SK-N-SH (cell line): ENCODE data around the gene LIG1. TPM values are rescaled to one million over a fixed set of nuclear protein-coding genes. Genes with fewer than 3 reads are reported as not detected.

Source experiments
- CTCF ChIA-PET: fragments of 300-600, 350-600 bp; formaldehyde crosslinking; extraction: SDS; loops from one replicate; lab custom pipeline; 2021; lab: Yijun Ruan, JAX
- POLR2A ChIA-PET: fragments of 350-600 bp; sonication (Branson Sonifier 250); formaldehyde crosslinking; extraction: SDS; loops from one replicate; lab custom pipeline; 2020; ENCODE audit warnings: antibody characterized with exemption, inconsistent platforms; lab: Yijun Ruan, JAX
- DNase-seq: peaks from one replicate; pipeline ENCODE4 v3.0.0; 2012
- H2AFZ ChIP-seq: fragments of 200-600 bp; sonication (generic); 2 replicates; pipeline ENCODE4 v1.8.1; 2016; ENCODE audit warnings: antibody characterized with exemption, mild to moderate bottlenecking, low read depth
- H3F3A ChIP-seq: fragments of 200-600 bp; sonication (generic); replicated peaks from 2 replicates; pipeline ENCODE3; 2016; ENCODE audit warnings: antibody characterized with exemption, mild to moderate bottlenecking; ENCODE audit not compliant: insufficient read depth
- H3K27ac ChIP-seq, 2 experiments: fragments of 200-500 bp in 1 of 2; fragments of 200-600 bp in 1 of 2; sonication (Bioruptor generic) in 1 of 2; sonication (generic), shearing (Covaris generic) in 1 of 2; 2 replicates each; pipeline versions ENCODE4 v1.5.1 to v1.6.1; 2014 to 2016; ENCODE audit warnings: low read depth in 2 of 2, inconsistent platforms in 1 of 2, low read length in 1 of 2, mild to moderate bottlenecking in 1 of 2, mixed read lengths in 1 of 2
- H3K27me3 ChIP-seq: fragments of 200-600 bp; sonication (generic), shearing (Covaris generic); 2 replicates; pipeline ENCODE4 v1.6.1; 2016; ENCODE audit warnings: mixed run types; ENCODE audit not compliant: insufficient read depth
- H3K36me3 ChIP-seq, 2 experiments: fragments of 200-500 bp in 1 of 2; fragments of 200-600 bp in 1 of 2; sonication (Bioruptor generic) in 1 of 2; sonication (generic) in 1 of 2; replicated peaks in 1 of 2; 2 replicates each; pipeline versions ENCODE3 to v1.5.1; 2014 to 2016; ENCODE audit warnings: low read length in 1 of 2, mild to moderate bottlenecking in 1 of 2; ENCODE audit not compliant: insufficient read depth in 2 of 2, control insufficient read depth in 1 of 2
- H3K4me1 ChIP-seq, 2 experiments: fragments of 200-500 bp in 1 of 2; fragments of 200-600 bp in 1 of 2; sonication (Bioruptor generic) in 1 of 2; sonication (generic), shearing (Covaris generic) in 1 of 2; 2 replicates each; pipeline versions ENCODE4 v1.5.1 to v1.6.1; 2014 to 2016; ENCODE audit warnings: low read depth in 1 of 2, low read length in 1 of 2, mixed run types in 1 of 2; ENCODE audit not compliant: insufficient read depth in 2 of 2, control insufficient read depth in 1 of 2
- H3K4me2 ChIP-seq: fragments of 200-600 bp; sonication (generic), shearing (Covaris generic); 2 replicates; pipeline ENCODE4 v1.6.1; 2017; ENCODE audit warnings: mixed run types
- H3K4me3 ChIP-seq, 2 experiments: fragments of 200-500 bp in 1 of 2; fragments of 200-600 bp in 1 of 2; sonication (Bioruptor generic) in 1 of 2; sonication (generic), shearing (Covaris generic) in 1 of 2; 2 replicates each; pipeline versions ENCODE4 v1.5.1 to v1.8.1; 2014 to 2016; ENCODE audit warnings: low read depth in 2 of 2, inconsistent platforms in 1 of 2, low read length in 1 of 2, mild to moderate bottlenecking in 1 of 2, mixed read lengths in 1 of 2, moderate library complexity in 1 of 2
- H3K79me2 ChIP-seq: fragments of 200-600 bp; sonication (generic); 2 replicates; pipeline ENCODE4 v1.8.1; 2017; ENCODE audit warnings: mild to moderate bottlenecking; ENCODE audit not compliant: insufficient read depth
- H3K9ac ChIP-seq: fragments of 200-600 bp; sonication (generic); 2 replicates; pipeline ENCODE4 v1.6.1; 2017; ENCODE audit warnings: mixed run types
- H3K9me2 ChIP-seq: fragments of 200-600 bp; sonication (generic); 2 replicates; pipeline ENCODE4 v1.6.1; 2017; ENCODE audit warnings: mixed run types
- H3K9me3 ChIP-seq: fragments of 200-600 bp; sonication (generic); 2 replicates; pipeline ENCODE4 v1.6.1; 2017; ENCODE audit warnings: mixed run types, mild to moderate bottlenecking, moderate library complexity
- H4K20me1 ChIP-seq: fragments of 200-600 bp; sonication (generic); 2 replicates; pipeline ENCODE4 v1.6.1; 2017; ENCODE audit warnings: mild to moderate bottlenecking, mixed run types; ENCODE audit not compliant: insufficient read depth
- CHD2 ChIP-seq: fragments of 150-350 bp; IDR thresholded peaks from 2 replicates; pipeline ENCODE4 v1.6.1; 2018; ENCODE audit warnings: low read length; ENCODE audit not compliant: partially characterized antibody
- CTCF ChIP-seq: fragments of 200-600 bp; sonication (generic); IDR thresholded peaks from 2 replicates; pipeline ENCODE4 v1.6.1; 2017; ENCODE audit warnings: antibody characterized with exemption, mild to moderate bottlenecking, moderate library complexity
- EP300 ChIP-seq, 2 experiments: IDR thresholded peaks; 2 replicates each; pipeline versions ENCODE4 v1.4.0 to v1.6.1; 2012; ENCODE audit warnings: borderline replicate concordance in 1 of 2, low read depth in 1 of 2, low read length in 1 of 2
- EZH2phosphoT487 ChIP-seq: fragments of 200-600 bp; sonication (generic); IDR thresholded peaks from 2 replicates; pipeline ENCODE4 v1.6.1; 2017; ENCODE audit warnings: low read depth, mixed run types, mild to moderate bottlenecking, antibody characterized with exemption, moderate library complexity, borderline replicate concordance
- FOSL2 ChIP-seq: IDR thresholded peaks from 2 replicates; pipeline ENCODE4 v1.4.0; 2012; ENCODE audit warnings: low read depth, mild to moderate bottlenecking, moderate library complexity, borderline replicate concordance
- FOXM1 ChIP-seq: IDR thresholded peaks from 2 replicates; pipeline ENCODE4 v1.4.0; 2012; ENCODE audit warnings: low read depth, mild to moderate bottlenecking
- GABPA ChIP-seq: IDR thresholded peaks from 2 replicates; pipeline ENCODE4 v1.4.0; 2012; ENCODE audit warnings: low read depth, mild to moderate bottlenecking
- NFIC ChIP-seq: IDR thresholded peaks from 2 replicates; pipeline ENCODE4 v1.4.0; 2012; ENCODE audit warnings: borderline replicate concordance
- PBX3 ChIP-seq: IDR thresholded peaks from 2 replicates; pipeline ENCODE4; 2012
- RCOR1 ChIP-seq: fragments of 150-350 bp; IDR thresholded peaks from 2 replicates; pipeline ENCODE4 v1.6.1; 2017; ENCODE audit warnings: antibody characterized with exemption, low read length
- RFX5 ChIP-seq: IDR thresholded peaks from 2 replicates; pipeline ENCODE4 v1.6.1; 2012; ENCODE audit warnings: mild to moderate bottlenecking, improper control_type of control experiment, low read length
- RXRA ChIP-seq: IDR thresholded peaks from 2 replicates; pipeline ENCODE4 v1.4.0; 2012; ENCODE audit warnings: low read depth, mild to moderate bottlenecking, borderline replicate concordance
- SIN3A ChIP-seq: IDR thresholded peaks from 2 replicates; pipeline ENCODE4 v1.6.1; 2012; ENCODE audit warnings: low read depth, mild to moderate bottlenecking, low read length, moderate library complexity, borderline replicate concordance
- TAF1 ChIP-seq: IDR thresholded peaks from 2 replicates; pipeline ENCODE4 v1.6.1; 2012; ENCODE audit warnings: low read depth, mild to moderate bottlenecking, low read length, moderate library complexity, borderline replicate concordance
- TCF12 ChIP-seq: IDR thresholded peaks from 2 replicates; pipeline ENCODE4 v1.4.0; 2012
- TEAD4 ChIP-seq: IDR thresholded peaks from 2 replicates; pipeline ENCODE4 v1.4.0; 2012; ENCODE audit warnings: mild to moderate bottlenecking, borderline replicate concordance; ENCODE audit not compliant: insufficient read depth
- USF1 ChIP-seq: IDR thresholded peaks from 2 replicates; pipeline ENCODE4 v1.4.0; 2012; ENCODE audit warnings: low read depth, borderline replicate concordance
- USF2 ChIP-seq: fragments of 150-350 bp; IDR thresholded peaks from 2 replicates; pipeline ENCODE4 v1.6.1; 2017; ENCODE audit warnings: antibody characterized with exemption, low read length, low read depth, borderline replicate concordance
- WGBS: methylation state at CpG from one replicate; pipeline ENCODE4 v1.1.6; 2017; ENCODE audit warnings: low lambda C conversion rate; 5-methylcytosine and 5-hydroxymethylcytosine counted together
- polyA plus RNA-seq, 3 experiments: library from polyadenylated mRNA; depleted of rRNA; stranded (reverse); fragments of >200 nt; gene quantifications; 2 replicates each; pipeline ENCODE4 v1.2.3, GENCODE V29; 2012

Gene LIG1
- polyA plus RNA-seq, 1 of the 3 experiments (the other 2 are of a cell fraction), result 53.0 TPM

GRCh38 chr19:48158210-48158790 lies 11.8 kb downstream of the LIG1 start:
- no peak overlapping the region for H3K27ac ChIP-seq
- H3K27me3 ChIP-seq, result no peaks in the 10 kb centered on the region
- H2AFZ ChIP-seq, result no peak overlapping the region
- H3K4me3 ChIP-seq, result no peak overlapping the region
- H3K4me1 ChIP-seq, result no peaks in the 10 kb centered on the region
- H4K20me1 ChIP-seq, result no peaks in the 10 kb centered on the region
- H3K9me2 ChIP-seq, result no peaks in the 10 kb centered on the region
- H3K4me2 ChIP-seq, result no peak overlapping the region
- no peak for DNase-seq
- peaks cover 0 to 5% of the 10 kb centered on the region in 2 experiments for H3K36me3 ChIP-seq
- CTCF ChIA-PET, result interaction anchor here (16.3 kb wide), 1 partner anchor 52 kb away, joined by 168 read pairs; the partner anchor contains the start of gene PLA2G4C
- 89% methylated on average over 12 of the region's 12 CpGs for WGBS
- H3K79me2 ChIP-seq, result no peaks in the 10 kb centered on the region
- no peak overlapping the region for H3K9ac ChIP-seq
- no peaks in the 10 kb centered on the region for H3K9me3 ChIP-seq
- no peaks in the 10 kb centered on the region for H3F3A ChIP-seq
- TF ChIP-seq RCOR1 (no peak), USF1 (no peak), RXRA (no peak), TCF12 (no peak), CTCF (no peak), USF2 (no peak), GABPA (no peak), FOSL2 (no peak), CHD2 (no peak), EZH2phosphoT487 (no peak), EP300 (IDR thresholded peaks at IDR 0.05; ENCODE audit: borderline replicate concordance in 1 of 2, low read depth in 1 of 2, low read length in 1 of 2) (no peak), RFX5 (no peak), PBX3 (no peak), FOXM1 (no peak), NFIC (no peak), TAF1 (no peak), TEAD4 (no peak), SIN3A (no peak)
- TF ChIP-seq, all 33 proteins: peak for 0
- POLR2A ChIA-PET, result no interaction called here
